ENCODE measurements around the gene C16orf92. TPM values are rescaled to one million over a fixed set of nuclear protein-coding genes. Genes with fewer than 3 reads are reported as not detected.

The C16orf92 gene
- total and polyA plus RNA-seq, 2 of the 13 experiments (the other 11 are each of a cell fraction or from before 2014, with no cell fraction given): not detected

GRCh38 chr16:30052671-30053372 is 29.8 kb downstream of the C16orf92 start (continued):
- TF ChIP-seq CC2D1A (CRISPR knock-in tag; IDR thresholded peaks at IDR 0.05) (peak; percentile 75; the same call in 1 of the 2 replicates), AGO1 (IDR thresholded peaks at IDR 0.05; ENCODE audit: low read depth, low read length, poor library complexity, severe bottlenecking) (no peak), ZNF282 (IDR thresholded peaks at IDR 0.05; ENCODE audit: partially characterized antibody) (no peak), AHR (CRISPR knock-in tag; IDR thresholded peaks at IDR 0.05) (peak; percentile 97), DNMT3B (CRISPR knock-in tag; conservative IDR thresholded peaks at IDR 0.05) (no peak), NCOA2 (CRISPR knock-in tag; IDR thresholded peaks at IDR 0.05) (peak; percentile 69), ZNF607 (CRISPR knock-in tag; IDR thresholded peaks at IDR 0.05; ENCODE audit: borderline replicate concordance) (peak; percentile 98), DNMT1 (CRISPR knock-in tag; IDR thresholded peaks at IDR 0.05) (peak; percentile 79; the same call in 1 of the 2 replicates), DRAP1 (CRISPR knock-in tag; IDR thresholded peaks at IDR 0.05) (peak; percentile 50; the same call in 1 of the 2 replicates), ZNF883 (CRISPR knock-in tag; IDR thresholded peaks at IDR 0.05; ENCODE audit: not compliant biosample characterization) (peak; percentile 95), GMEB2 (CRISPR knock-in tag; IDR thresholded peaks at IDR 0.05; ENCODE audit: low read depth) (no peak), THAP11 (CRISPR knock-in tag; IDR thresholded peaks at IDR 0.05) (peak; percentile 92), TCF7L2 (IDR thresholded peaks at IDR 0.05; ENCODE audit: low read depth, low read length) (no peak), ZNF615 (CRISPR knock-in tag; IDR thresholded peaks at IDR 0.05; ENCODE audit: borderline replicate concordance) (0 out of 2 replicates have a peak, but pooled peaks have one; percentile 51), MEF2D (CRISPR knock-in tag; IDR thresholded peaks at IDR 0.05) (peak; percentile 91), HIVEP1 (CRISPR knock-in tag; IDR thresholded peaks at IDR 0.05) (peak; percentile 65; the same call in 1 of the 2 replicates), ZNF770 (CRISPR knock-in tag; IDR thresholded peaks at IDR 0.05) (peak; percentile 62; the same call in 1 of the 2 replicates), GABPB1 (CRISPR knock-in tag; IDR thresholded peaks at IDR 0.05) (peak; percentile 86), SMC3 (IDR thresholded peaks at IDR 0.05; ENCODE audit: low read length) (no peak), ZKSCAN8 (CRISPR knock-in tag; IDR thresholded peaks at IDR 0.05; ENCODE audit: borderline replicate concordance) (peak; percentile 70; the same call in 1 of the 2 replicates), ZNF562 (CRISPR knock-in tag; IDR thresholded peaks at IDR 0.05; ENCODE audit: borderline replicate concordance) (peak; percentile 87; the same call in 1 of the 2 replicates), SATB2 (CRISPR knock-in tag; IDR thresholded peaks at IDR 0.05) (peak; percentile 62; the same call in 1 of the 2 replicates), SMAD1 (CRISPR knock-in tag; IDR thresholded peaks at IDR 0.05; ENCODE audit: borderline replicate concordance, low read depth) (peak; percentile 86), NCOA5 (CRISPR knock-in tag; IDR thresholded peaks at IDR 0.05) (no peak), ZMAT5 (CRISPR knock-in tag; IDR thresholded peaks at IDR 0.05; ENCODE audit: borderline replicate concordance, low read depth) (no peak), ZBTB7B (CRISPR knock-in tag; IDR thresholded peaks at IDR 0.05) (peak; percentile 69)
- TF ChIP-seq, protein P1, sequence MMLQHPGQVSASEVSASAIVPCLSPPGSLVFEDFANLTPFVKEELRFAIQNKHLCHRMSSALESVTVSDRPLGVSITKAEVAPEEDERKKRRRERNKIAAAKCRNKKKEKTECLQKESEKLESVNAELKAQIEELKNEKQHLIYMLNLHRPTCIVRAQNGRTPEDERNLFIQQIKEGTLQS (CRISPR knock-in tag; IDR thresholded peaks at IDR 0.05): peak; percentile 78
